Measurements from ENCODE around the gene LRP11. TPM values are rescaled to one million over a fixed set of nuclear protein-coding genes. Genes with fewer than 3 reads are reported as not detected.

LRP11 gene
- total and polyA plus RNA-seq, 2 of the 13 experiments (the other 11 are each of a cell fraction or from before 2014, with no cell fraction given) = 32.4 to 48.9 TPM

DNA sequence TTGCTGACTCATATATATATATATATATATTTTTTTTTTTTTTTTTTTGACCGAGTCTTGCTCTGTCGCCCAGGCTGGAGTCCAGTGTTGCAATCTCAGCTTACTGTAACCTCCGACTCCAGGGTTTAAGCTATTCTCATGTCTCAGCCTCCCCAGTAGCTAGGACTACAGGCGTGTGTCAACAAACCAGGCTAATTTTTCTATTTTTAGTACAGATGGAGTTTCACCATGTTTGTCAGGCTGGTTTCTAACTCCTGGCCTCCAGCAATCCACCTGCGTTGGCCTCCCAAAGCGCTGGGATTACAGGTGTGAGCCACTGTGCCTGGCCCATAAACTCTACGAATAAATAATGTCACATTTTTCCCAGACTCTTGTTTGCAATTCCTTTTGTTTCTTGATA, 4.8 kb downstream of the LRP11 start (continued):
- TF ChIP-seq RFX1 (IDR thresholded peaks at IDR 0.05) = peak; percentile 63
- 0 out of 2 replicates have a peak, but pooled peaks have one; percentile 70 for TF ChIP-seq ZSCAN20 (CRISPR knock-in tag; IDR thresholded peaks at IDR 0.05; ENCODE audit: borderline replicate concordance)
- 0 out of 2 replicates have a peak, but pooled peaks have one; percentile 21 for TF ChIP-seq SOX13 (IDR thresholded peaks at IDR 0.05)
- peak in 1 of 2 experiments; percentile 68; a peak in 2 of 4 replicates for TF ChIP-seq SOX13 (CRISPR knock-in tag; conservative IDR thresholded peaks at IDR 0.05 in 1 of 2, IDR thresholded peaks at IDR 0.05 in 1 of 2)
- no peak for TF ChIP-seq PBX2 (CRISPR knock-in tag; IDR thresholded peaks at IDR 0.05)
- no peak for TF ChIP-seq FOXC1 (CRISPR knock-in tag; IDR thresholded peaks at IDR 0.05; ENCODE audit: borderline replicate concordance)
- peak; percentile 27; the same call in 1 of the 2 replicates for TF ChIP-seq PRDM10 (CRISPR knock-in tag; IDR thresholded peaks at IDR 0.05; ENCODE audit: low read depth)
- no peak for TF ChIP-seq ASH2L (IDR thresholded peaks at IDR 0.05; ENCODE audit: insufficient read length, low read depth, low read length)
- TF ChIP-seq ZNF816 (CRISPR knock-in tag; IDR thresholded peaks at IDR 0.05; ENCODE audit: borderline replicate concordance) = no peak
- peak; percentile 44; the same call in 1 of the 2 replicates for TF ChIP-seq KDM6A (CRISPR knock-in tag; IDR thresholded peaks at IDR 0.05; ENCODE audit: low read depth)
- TF ChIP-seq, protein P1, sequence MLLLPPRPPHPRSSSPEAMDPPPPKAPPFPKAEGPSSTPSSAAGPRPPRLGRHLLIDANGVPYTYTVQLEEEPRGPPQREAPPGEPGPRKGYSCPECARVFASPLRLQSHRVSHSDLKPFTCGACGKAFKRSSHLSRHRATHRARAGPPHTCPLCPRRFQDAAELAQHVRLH (CRISPR knock-in tag; IDR thresholded peaks at IDR 0.05; ENCODE audit: borderline replicate concordance, low read depth) = 0 out of 2 replicates have a peak, but pooled peaks have one; percentile 21
- peak; percentile 87 for TF ChIP-seq FOXA3 (CRISPR knock-in tag; IDR thresholded peaks at IDR 0.05)
- no peak for TF ChIP-seq NR2F6 (IDR thresholded peaks at IDR 0.05)
- TF ChIP-seq NR2F6 (CRISPR knock-in tag; IDR thresholded peaks at IDR 0.05) = peak; percentile 68
- TF ChIP-seq ZFY (CRISPR knock-in tag; IDR thresholded peaks at IDR 0.05) = peak; percentile 34; the same call in 1 of the 2 replicates
- no peak for TF ChIP-seq HBP1 (CRISPR knock-in tag; IDR thresholded peaks at IDR 0.05; ENCODE audit: low read depth)
- TF ChIP-seq ZBTB25 (CRISPR knock-in tag; IDR thresholded peaks at IDR 0.05) = 0 out of 2 replicates have a peak, but pooled peaks have one; percentile 26
- peak; percentile 45; the same call in 1 of the 2 replicates for TF ChIP-seq YEATS4 (CRISPR knock-in tag; IDR thresholded peaks at IDR 0.05; ENCODE audit: borderline replicate concordance)
- no peak for TF ChIP-seq DNMT1 (CRISPR knock-in tag; IDR thresholded peaks at IDR 0.05)
